GM19035 (cell line): Measurements from ENCODE around the gene CORO2B.

Experiments
- ATAC-seq: cut with Tn5 transposase; IDR thresholded peaks from one replicate; pipeline ENCODE4 v1.9.1; 2021; ENCODE audit not compliant: unreplicated experiment

CORO2B gene

GRCh38 chr15:68764090-68764489, 185.3 kb downstream of the CORO2B start:
- ATAC-seq: no peak

DNA sequence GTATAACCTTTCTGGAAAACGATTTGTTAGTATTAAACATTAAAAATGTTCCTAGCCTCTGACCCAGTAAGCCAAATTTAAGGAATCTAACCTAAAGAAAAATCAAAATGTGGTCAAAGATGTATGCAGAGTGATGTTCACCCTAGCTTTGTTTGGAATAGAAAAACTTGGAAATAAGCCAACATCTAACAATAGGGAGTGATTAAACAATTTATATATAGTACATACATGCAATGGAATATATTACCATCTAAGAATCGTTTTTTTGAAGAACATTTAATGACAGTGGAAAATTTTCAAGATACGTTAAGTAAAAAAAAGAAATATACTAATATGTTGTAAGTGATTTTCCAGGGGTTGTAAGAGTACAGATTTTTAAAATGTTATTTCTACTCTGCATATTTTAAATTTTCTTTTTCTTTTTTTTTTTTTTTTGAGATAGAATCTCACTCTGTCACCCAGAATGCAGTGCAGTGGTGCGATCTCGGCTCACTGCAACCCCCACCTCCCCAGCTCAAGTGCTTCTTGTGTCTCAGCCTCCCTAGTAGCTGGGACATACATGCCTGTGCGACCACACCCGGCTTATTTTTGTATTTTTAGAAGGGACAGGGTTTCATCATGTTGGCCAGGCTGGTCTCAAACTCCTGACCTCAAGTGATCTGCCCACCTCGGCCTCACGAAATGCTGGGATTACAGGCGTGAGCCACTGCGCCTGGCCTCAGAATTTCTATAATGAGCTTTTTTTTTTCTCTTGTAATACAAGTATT, 187.0 kb downstream of the CORO2B start:
- ATAC-seq: no peak

DNA sequence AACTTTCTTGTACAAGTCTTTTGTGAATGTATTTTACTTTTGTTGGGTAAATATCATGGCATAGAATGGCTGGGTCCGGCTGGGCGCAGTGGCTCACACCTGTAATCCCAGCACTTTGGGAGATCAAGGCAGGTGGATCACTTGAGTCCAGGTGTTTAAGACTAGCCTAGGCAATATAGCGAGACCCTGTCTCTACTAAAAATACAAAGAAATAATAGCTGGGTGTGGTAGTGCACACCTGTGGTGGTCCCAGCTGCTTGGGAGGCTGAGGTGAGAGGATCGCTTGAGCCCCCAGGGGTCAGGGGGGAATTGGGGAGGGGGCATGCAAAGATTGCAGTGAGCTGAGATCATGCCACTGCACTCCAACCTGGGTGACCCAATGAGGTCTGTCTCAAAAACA, 189.0 kb downstream of the CORO2B start:
- no peak for ATAC-seq

GRCh38 chr15:68768321-68768720, 189.5 kb downstream of the CORO2B start:
- ATAC-seq: no peak

DNA sequence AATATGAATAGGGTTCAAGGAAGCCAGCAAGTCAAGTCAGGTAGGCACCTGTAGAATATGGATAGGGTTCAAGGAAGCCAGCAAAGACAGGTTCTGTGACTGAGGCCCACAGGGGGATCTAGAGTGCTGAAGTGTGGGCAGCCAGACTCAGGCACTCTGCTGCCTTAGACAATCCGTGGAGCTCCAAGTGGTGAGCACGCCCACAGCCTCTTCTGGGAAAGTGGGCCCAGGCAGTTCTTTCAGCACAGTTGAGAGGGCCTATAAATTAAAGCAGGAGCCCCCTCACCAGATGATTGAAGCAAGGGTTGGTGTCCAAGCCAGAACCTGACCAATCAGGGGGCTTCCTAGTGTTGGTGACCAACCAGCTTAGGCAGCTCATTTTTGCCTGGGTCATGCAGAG, 190.9 kb downstream of the CORO2B start:
- no peak for ATAC-seq

DNA sequence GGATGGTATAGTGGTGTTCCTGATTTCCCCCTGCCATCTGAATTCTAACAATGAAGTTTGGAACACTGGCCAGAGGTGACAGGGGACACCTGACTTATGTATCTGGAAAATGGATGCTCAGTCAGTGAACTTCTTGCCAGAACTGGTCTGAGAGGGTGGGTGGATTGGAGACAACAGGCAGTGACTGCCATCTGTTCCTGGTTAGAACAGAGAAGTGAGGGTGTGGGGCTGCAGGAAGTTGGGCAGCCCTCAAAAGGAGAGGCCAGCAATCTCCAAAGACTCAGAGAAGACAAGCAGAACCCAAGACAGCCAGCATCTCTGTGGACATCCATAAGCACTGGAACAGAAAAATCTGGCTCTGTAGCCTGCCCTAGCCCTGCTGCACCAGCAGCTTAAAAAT, 191.4 kb downstream of the CORO2B start:
- ATAC-seq: no peak

GRCh38 chr15:68773036-68773435, 194.2 kb downstream of the CORO2B start:
- no peak for ATAC-seq

DNA sequence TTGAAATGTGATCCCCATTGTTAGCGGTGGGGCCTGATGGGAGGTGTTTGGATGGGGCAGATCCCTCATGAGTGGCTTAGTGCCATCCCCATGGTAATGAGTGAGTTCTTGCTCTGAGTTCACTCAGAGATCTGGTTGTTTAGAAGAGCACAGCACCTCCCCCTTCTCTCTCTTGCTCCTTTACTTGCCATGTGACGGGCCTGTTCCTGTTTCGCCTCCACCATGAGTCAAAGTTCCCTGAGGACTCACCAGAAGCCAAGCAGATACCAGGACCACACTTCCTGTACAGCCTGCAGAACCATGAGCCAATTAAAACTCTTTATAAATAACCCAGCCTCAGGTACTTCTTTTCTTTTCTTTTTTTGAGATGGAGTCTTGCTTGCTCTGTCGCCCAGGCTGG, 195.3 kb downstream of the CORO2B start:
- ATAC-seq: no peak

DNA sequence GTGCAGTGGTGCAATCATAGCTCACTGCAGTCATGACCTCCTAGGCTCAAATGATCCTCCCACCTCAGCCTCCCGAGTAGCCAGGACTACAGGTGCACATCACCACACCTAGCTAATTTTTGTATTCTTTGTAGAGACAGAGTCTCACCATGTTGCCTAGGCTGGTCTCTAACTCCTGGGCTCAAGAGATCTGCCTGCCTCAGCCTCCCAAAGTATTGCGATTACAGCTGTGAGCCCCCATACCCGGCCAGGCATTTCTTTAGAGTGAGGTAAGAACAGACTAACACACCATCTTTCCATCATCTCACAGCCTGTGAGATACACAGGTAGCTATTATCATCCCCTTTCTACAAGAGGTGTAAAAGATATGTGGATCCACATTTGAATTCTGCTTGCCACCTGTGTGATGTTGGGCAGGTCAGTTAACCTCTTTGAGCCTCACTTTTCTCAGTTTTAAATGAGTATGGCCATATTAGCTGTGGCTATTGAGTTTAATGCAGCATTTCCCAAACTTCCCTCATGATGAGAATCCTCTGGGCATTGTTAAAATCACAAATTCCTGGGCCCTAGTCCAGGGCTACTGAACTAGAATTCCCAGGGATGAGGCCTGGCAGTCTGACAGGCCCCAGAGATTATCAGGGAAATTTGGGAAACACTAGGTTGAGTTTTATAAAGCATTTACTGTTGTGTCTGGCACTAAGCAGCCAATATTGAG, 195.9 kb downstream of the CORO2B start:
- no peak for ATAC-seq

GRCh38 chr15:68775236-68775577, 196.4 kb downstream of the CORO2B start:
- ATAC-seq: no peak

DNA sequence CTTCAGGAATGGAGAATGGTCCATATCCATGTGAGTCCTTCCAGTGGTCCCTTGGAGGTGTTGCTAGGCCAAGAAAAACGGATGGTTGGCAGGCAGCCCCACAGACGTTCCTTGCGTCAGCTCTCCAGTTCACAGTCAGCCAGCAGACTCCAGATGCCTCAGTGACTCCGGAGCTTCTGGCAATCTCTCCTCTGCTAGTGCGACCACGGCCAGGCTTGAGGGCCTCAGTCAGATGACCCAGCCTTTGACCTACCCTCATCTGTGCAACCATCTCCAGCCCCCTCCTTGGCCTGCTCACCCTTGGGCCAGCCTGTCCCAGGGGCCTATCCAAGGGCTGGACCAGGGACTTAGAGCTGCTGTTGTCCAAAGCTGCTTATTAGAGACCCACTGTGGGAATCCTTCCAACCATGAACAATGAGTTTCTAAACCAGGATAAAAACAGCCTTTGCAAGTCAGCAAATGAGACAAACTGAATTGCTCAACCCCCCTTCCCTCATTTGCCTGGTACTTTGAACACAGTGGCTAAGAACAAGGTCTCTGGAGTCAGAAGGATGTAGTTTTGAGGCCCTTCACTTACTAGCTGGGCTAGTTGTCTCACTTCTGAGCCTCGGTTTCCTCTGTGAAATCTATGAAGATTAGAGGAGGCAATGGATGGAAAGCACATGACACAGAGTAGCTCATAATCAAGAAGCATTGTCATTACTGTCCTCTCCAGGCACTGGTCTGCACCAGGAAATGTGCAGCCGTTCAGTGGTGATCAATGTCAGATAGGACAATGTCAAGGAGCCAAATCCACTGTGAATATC, 197.1 kb downstream of the CORO2B start:
- ATAC-seq: no peak

DNA sequence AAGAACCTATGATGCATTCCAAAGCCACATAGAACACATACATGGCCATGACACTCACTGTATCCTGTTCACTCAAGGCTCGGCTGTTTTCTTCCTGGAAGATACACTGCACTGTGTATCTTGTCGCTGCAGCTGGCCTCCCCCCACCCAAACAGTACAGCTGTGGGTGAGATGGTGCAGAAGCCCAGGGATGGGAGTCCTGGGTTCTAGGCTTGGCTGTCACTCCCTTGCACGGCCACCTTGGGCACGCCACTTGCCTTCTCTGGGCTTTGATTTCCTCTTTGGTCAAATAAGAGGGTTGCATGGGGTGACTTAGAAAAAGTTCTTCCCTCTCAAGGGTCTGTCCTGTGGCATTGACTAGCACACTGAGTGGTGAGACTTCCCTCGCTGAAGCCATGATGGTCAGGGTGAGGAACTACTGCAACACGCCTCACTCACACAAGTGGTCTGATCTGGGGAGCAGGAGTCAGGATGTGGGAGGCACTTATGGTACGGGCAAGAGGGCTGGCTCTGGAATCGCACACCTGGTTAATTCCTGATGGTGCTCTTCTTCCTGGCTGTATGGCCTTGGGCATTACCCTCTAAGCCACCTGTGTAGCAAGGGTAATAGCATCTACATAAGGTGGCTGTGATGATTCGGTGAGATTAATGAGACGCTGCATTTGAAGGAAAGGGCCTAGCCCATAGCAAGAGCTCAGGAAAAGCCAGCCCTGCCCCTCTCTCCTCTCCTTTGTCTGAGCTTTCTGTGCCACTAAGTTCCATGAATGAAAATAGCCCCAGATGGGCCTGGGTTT, 197.9 kb downstream of the CORO2B start:
- ATAC-seq: no peak
